22Rv1 (cell line): ENCODE results near the gene LYRM9.

Source experiments
- H3K27ac ChIP-seq: fragments of 450-650 bp; 2 replicates; pipeline ENCODE4 v1.5.1; 2017
- ZFX ChIP-seq: fragments of 450-650 bp; IDR thresholded peaks from 2 replicates; pipeline ENCODE4 v1.6.1; 2017; ENCODE audit warnings: antibody characterized with exemption, borderline replicate concordance
- TF ChIP-seq, protein P1 (sequence below): fragments of 450-650 bp; IDR thresholded peaks from 2 replicates; pipeline ENCODE4 v1.5.1; 2017; ENCODE audit warnings: mild to moderate bottlenecking

The LYRM9 gene

DNA sequence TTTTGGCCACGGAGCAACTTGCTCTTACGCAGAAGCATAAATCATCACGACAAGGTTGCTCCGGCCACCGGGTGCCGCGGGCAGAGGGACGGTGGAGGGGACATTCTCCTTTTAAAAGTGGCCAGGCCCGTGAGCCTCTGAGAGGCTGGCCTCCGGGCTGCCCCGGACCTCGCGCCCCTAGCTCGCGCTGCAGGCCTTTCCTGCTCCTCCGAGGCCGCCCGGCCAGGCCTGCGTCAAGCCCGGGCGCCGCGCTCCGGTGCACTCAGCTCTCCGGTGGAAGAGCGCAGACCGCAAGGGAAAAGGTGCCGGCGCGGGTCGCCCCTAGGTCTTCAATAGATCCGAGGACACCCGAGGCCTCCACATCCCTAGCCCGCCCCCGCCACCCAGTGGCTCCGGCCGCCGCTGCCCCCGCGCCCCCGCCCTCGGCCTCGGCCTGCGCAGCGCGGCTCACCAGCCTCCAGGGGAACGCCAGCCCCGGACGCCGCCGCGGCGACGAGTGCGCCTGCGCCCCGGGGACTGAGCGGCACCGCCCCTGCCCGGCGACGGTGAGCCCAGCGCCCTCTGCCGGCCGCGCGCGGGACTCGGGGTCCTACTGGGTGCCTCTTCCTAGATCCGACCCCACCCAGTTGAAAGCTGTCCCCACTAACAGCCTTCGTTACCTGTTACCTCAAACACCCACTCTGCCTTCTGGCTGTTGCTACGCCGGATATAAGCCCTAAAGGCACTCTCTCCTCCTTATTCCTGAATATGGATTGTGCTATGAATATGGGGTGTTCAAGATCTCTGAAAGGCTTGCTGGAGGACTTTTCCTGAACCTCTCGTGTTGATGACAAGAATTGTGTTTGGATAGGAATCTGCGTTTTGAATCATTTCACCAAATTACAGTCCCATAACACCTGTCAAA, at the start of gene LYRM9:
LYRM9 (minus strand) TSS at position 500 of the 904 bp plus-strand sequence. CDS start 10,671 bp downstream, outside the sequence.
- TF ChIP-seq ZFX = no peak
- TF ChIP-seq, protein P1, sequence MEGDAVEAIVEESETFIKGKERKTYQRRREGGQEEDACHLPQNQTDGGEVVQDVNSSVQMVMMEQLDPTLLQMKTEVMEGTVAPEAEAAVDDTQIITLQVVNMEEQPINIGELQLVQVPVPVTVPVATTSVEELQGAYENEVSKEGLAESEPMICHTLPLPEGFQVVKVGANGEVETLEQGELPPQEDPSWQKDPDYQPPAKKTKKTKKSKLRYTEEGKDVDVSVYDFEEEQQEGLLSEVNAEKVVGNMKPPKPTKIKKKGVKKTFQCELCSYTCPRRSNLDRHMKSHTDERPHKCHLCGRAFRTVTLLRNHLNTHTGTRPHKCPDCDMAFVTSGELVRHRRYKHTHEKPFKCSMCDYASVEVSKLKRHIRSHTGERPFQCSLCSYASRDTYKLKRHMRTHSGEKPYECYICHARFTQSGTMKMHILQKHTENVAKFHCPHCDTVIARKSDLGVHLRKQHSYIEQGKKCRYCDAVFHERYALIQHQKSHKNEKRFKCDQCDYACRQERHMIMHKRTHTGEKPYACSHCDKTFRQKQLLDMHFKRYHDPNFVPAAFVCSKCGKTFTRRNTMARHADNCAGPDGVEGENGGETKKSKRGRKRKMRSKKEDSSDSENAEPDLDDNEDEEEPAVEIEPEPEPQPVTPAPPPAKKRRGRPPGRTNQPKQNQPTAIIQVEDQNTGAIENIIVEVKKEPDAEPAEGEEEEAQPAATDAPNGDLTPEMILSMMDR = peak; percentile 98
- H3K27ac ChIP-seq = no peak within 1 kb of the TSS

GRCh38 chr17:27940503-27941428, 47.6 kb upstream of the LYRM9 start:
- TF ChIP-seq ZFX = no peak
- TF ChIP-seq, protein P1 = no peak

GRCh38 chr17:27939474-27940465, 46.6 kb upstream of the LYRM9 start:
- H3K27ac ChIP-seq = no peak overlapping the region
- TF ChIP-seq, protein P1 = no peak
- TF ChIP-seq ZFX = no peak

More at GRCh38 chr17:27940503-27941428, 47.6 kb upstream of the LYRM9 start:
- H3K27ac ChIP-seq = no peak overlapping the region

GRCh38 chr17:27938864-27939263, 45.7 kb upstream of the LYRM9 start:
- TF ChIP-seq, protein P1 = no peak
- TF ChIP-seq ZFX = no peak
- no peak overlapping the region for H3K27ac ChIP-seq

DNA sequence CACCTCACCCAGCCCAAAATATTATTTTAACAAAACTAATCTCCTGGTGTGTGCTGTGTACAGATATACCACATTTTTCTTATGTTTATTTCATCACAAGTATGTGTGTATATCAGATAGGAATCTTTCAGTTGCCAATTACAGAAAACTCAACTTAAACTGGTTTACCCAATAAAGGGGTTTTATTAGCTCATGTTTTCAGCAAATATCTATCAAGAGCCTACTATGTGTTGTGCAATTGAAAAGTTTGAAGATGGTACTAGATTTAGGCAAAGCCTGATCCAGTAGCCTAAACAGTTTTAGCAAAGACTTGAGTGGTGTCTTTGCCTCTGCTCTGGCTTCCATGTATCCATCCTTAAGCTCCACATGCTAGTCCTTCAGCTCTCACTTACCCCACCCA, 45.1 kb upstream of the LYRM9 start:
- TF ChIP-seq, protein P1 = no peak
- TF ChIP-seq ZFX = no peak
- H3K27ac ChIP-seq = no peak overlapping the region

DNA sequence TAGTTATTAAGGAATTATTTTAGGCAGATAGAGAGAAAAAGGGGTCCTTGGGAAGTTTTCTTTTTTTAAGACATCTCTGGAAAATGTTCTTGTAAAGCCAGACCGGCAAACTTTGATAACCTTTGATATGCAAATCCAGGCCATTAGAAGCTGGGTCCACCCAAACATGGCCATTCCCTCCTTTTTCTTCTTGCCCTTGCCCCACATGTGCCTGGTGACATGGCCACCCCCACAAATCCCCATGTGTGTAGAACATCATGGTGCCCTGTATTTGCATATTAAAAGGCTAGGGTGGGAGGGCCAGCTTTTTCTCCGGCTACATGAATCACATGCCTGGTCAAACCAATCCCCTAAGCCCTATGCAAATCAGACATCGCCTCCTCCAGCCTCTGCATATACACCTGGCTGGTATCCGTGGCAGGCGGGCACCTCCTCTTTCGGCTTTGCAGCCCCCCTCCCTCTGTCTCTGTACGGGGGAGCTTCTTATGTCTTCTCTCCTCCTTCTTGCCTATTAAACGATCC, 43.9 kb upstream of the LYRM9 start:
- H3K27ac ChIP-seq = no peak overlapping the region
- TF ChIP-seq ZFX = no peak
- TF ChIP-seq, protein P1 = no peak
